OCI-LY1 (cell line): ENCODE data around the gene CTRL.

ENCODE experiments used
- H2AFZ ChIP-seq: fragments of 200-600 bp; sonication (generic), shearing (Covaris generic); 2 replicates; pipeline ENCODE4 v1.6.0; 2014; ENCODE audit warnings: antibody characterized with exemption, mild to moderate bottlenecking, low read length
- H3F3A ChIP-seq: fragments of 200-600 bp; sonication (generic), shearing (Covaris generic); 2 replicates; pipeline ENCODE4 v1.6.0; 2014; ENCODE audit warnings: mild to moderate bottlenecking, antibody characterized with exemption, low read length, moderate library complexity; ENCODE audit not compliant: insufficient read depth
- H3K27ac ChIP-seq: fragments of 200-600 bp; sonication (generic); 2 replicates; pipeline ENCODE4 v1.5.1; 2014; ENCODE audit warnings: low read length, mixed run types, mild to moderate bottlenecking, low read depth; ENCODE audit not compliant: poor library complexity, severe bottlenecking
- H3K27me3 ChIP-seq: fragments of 200-600 bp; sonication (generic); 2 replicates; pipeline ENCODE4 v1.6.0; 2014; ENCODE audit warnings: antibody characterized with exemption, mild to moderate bottlenecking, low read length, moderate library complexity; ENCODE audit not compliant: insufficient read depth
- H3K36me3 ChIP-seq: fragments of 200-600 bp; sonication (generic); 2 replicates; pipeline ENCODE4 v1.6.1; 2014; ENCODE audit warnings: mild to moderate bottlenecking, antibody characterized with exemption, low read length, moderate library complexity, mixed read lengths; ENCODE audit not compliant: insufficient read depth
- H3K4me1 ChIP-seq: fragments of 200-600 bp; sonication (generic); 2 replicates; pipeline ENCODE4 v1.5.1; 2014; ENCODE audit warnings: mild to moderate bottlenecking, low read length, moderate library complexity; ENCODE audit not compliant: insufficient read depth, severe bottlenecking
- H3K4me2 ChIP-seq: fragments of 200-600 bp; sonication (generic), shearing (Covaris generic); 2 replicates; pipeline ENCODE4 v1.6.1; 2014; ENCODE audit warnings: low read length
- H3K4me3 ChIP-seq: fragments of 200-600 bp; sonication (generic); 2 replicates; pipeline ENCODE4 v1.5.1; 2014; ENCODE audit warnings: low read length, low read depth, mild to moderate bottlenecking, mixed read lengths; ENCODE audit not compliant: poor library complexity, severe bottlenecking
- H3K79me2 ChIP-seq: fragments of 200-600 bp; shearing (Covaris generic); 2 replicates; pipeline ENCODE4 v1.6.1; 2016; ENCODE audit warnings: mixed run types, low read length, mixed read lengths; ENCODE audit not compliant: insufficient read depth
- H3K9ac ChIP-seq: fragments of 200-600 bp; sonication (generic), shearing (Covaris generic); 2 replicates; pipeline ENCODE4 v1.6.1; 2014; ENCODE audit warnings: mild to moderate bottlenecking, low read length, mixed read lengths
- H3K9me2 ChIP-seq: fragments of 200-600 bp; sonication (generic), shearing (Covaris generic); 2 replicates; pipeline ENCODE4 v1.6.1; 2014; ENCODE audit warnings: low read depth, mild to moderate bottlenecking, low read length, mixed read lengths
- H3K9me3 ChIP-seq: fragments of 200-600 bp; shearing (Covaris generic); 2 replicates; pipeline ENCODE4 v1.6.1; 2014; ENCODE audit warnings: low read length, mixed read lengths
- H4K20me1 ChIP-seq: fragments of 200-600 bp; sonication (generic), shearing (Covaris generic); 2 replicates; pipeline ENCODE4 v1.6.0; 2016; ENCODE audit warnings: mild to moderate bottlenecking, low read length; ENCODE audit not compliant: insufficient read depth
- CTCF ChIP-seq: fragments of 200-600 bp; sonication (generic), shearing (Covaris generic); IDR thresholded peaks from 2 replicates; pipeline ENCODE4 v1.5.1; 2017; ENCODE audit warnings: mild to moderate bottlenecking, antibody characterized with exemption, low read length, moderate library complexity, mixed read lengths
- EZH2 ChIP-seq: fragments of 200-600 bp; sonication (generic), shearing (Covaris generic); IDR thresholded peaks from 2 replicates; pipeline ENCODE4 v1.8.0; 2017; ENCODE audit warnings: borderline replicate concordance, mixed run types, mild to moderate bottlenecking, antibody characterized with exemption, low read length, moderate library complexity, mixed read lengths

CTRL gene

DNA sequence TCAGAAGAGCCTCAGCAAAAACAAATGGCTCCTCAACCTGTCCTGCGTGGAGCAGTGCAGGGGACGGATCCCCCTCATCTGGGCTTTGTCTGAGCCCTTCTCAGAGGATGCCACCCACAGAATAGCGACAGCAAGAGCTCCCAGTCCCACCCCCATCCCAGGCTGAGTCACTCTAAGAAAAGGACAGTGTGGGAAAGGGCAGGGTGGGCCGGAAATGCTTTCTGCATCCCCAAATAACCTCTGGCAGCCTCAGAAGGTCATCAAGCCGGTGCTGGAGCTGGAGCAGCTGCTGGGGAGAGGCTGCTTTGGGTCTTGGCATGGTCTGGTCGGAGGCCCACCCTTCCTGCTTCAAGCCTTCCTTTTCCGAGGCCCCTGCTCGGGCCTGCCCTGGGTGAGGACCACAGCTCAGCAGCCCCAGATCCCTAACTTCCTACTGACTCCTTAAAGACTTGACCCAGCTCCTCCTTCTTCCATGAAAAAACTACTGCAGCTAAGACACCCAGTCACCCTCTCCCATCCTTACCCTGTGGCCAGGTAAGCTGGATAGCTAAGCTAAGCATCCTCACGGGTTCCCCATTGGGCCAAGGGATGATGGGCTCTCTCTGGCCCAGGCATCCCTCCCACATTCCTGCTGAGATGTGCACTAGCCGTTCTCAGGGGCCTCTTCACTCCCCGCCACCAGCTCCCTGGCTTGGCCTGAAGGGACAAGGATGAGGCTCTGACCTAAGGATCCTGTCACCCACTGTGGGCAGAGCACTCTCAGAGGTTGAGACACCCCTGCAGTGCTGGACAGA lies 28.1 kb upstream of the CTRL start:
- Histone ChIP-seq H3F3A (no peaks in the 10 kb centered on the region), H4K20me1 (no peaks in the 10 kb centered on the region), H3K4me3 (no peak overlapping the region), H3K9me2 (no peaks in the 10 kb centered on the region), H3K79me2 (no peaks in the 10 kb centered on the region), H3K27ac (no peak overlapping the region), H3K9ac (no peak overlapping the region), H2AFZ (no peak overlapping the region), H3K9me3 (no peaks in the 10 kb centered on the region), H3K4me1 (no peaks in the 10 kb centered on the region), H3K4me2 (no peak overlapping the region), H3K27me3 (no peaks in the 10 kb centered on the region), H3K36me3 (0 out of 2 replicates have a peak, but pooled peaks cover 5% of the 10 kb centered on the region)
- no peak for TF ChIP-seq EZH2
- no peak for TF ChIP-seq CTCF

DNA sequence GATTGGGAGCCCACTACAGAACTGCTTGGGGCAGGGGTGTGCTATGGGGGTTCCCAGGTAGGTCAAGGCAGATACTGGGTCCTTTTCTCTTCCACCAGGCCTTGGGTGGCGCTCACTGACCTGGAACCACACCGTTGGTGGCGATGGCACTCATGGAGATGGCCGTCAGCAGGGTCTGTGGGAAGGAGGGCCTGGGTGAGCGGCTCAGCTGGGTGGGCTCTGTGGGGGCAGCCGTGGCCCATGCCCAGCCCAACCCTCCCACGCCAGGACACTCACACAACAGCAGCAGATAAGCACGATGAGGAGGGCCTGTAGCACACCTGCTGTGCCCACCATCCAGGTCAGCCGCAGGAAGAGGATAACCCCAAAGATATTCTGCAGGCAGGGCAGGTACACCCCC lies 26.0 kb upstream of the CTRL start:
- no peaks in the 10 kb centered on the region for H3K9me2 ChIP-seq
- no peak overlapping the region for H3K9ac ChIP-seq
- H3F3A ChIP-seq: no peaks in the 10 kb centered on the region
- no peaks in the 10 kb centered on the region for H3K79me2 ChIP-seq
- H3K27ac ChIP-seq: no peak overlapping the region
- TF ChIP-seq CTCF: no peak
- TF ChIP-seq EZH2: no peak
- H3K27me3 ChIP-seq: no peaks in the 10 kb centered on the region
- H2AFZ ChIP-seq: no peak overlapping the region
- H3K4me3 ChIP-seq: no peak overlapping the region
- H3K4me2 ChIP-seq: no peak overlapping the region
- H3K9me3 ChIP-seq: no peaks in the 10 kb centered on the region
- peaks cover 11% of the 10 kb centered on the region; the same call in 1 of the 2 replicates for H3K36me3 ChIP-seq
- H3K4me1 ChIP-seq: no peaks in the 10 kb centered on the region
- H4K20me1 ChIP-seq: no peaks in the 10 kb centered on the region

DNA sequence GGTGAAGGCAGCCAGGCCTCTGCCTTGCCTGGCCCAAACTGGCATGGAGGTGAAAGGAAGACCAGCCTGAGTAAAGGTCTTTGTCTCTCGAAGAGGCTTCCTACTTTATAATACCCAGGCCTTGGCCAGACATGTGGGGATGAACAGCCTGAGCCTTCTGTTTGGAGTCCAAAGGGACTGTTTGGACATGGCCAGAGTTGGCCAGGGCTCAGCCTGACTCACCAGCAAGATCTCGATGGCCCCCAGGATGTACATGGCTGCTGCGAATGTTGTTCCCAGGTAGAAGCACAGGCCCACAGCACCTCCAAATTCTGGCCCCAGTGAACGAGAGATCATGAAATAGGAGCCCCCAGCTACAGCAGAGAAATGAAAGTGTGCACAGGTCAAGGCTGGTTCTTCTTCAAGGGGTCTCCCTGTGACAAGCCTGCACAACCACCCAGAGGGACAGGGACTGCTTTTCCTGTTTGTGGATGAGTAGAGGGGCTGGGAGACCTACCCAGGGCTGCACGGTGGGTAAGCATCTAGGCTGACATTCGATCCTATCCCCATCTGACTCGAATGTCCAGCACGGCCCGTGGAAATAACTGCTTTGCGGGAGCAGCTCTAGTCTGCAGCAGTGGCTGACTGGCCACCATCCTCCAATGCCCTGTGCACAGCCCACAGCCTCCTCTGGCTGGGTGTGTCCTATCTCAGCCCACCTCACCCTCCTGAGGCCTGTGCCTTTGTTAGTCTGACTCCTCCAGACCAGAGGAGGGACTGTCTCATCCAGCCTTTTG lies 22.9 kb upstream of the CTRL start:
- Histone ChIP-seq H3K36me3 (peaks cover 12% of the 10 kb centered on the region; the same call in 1 of the 2 replicates), H3F3A (no peaks in the 10 kb centered on the region)

More for the DNA sequence above, 22.9 kb upstream of the CTRL start:
- Histone ChIP-seq H3K79me2 (no peaks in the 10 kb centered on the region), H2AFZ (no peak overlapping the region), H3K4me1 (no peaks in the 10 kb centered on the region), H3K9ac (no peak overlapping the region), H3K9me2 (no peaks in the 10 kb centered on the region), H3K9me3 (no peaks in the 10 kb centered on the region), H3K4me2 (no peak overlapping the region), H4K20me1 (no peaks in the 10 kb centered on the region), H3K27ac (no peak overlapping the region), H3K27me3 (no peaks in the 10 kb centered on the region), H3K4me3 (no peak overlapping the region)
- no peak for TF ChIP-seq EZH2
- TF ChIP-seq CTCF: no peak
